ENCODE measurements around the gene TMPRSS9.

DNA sequence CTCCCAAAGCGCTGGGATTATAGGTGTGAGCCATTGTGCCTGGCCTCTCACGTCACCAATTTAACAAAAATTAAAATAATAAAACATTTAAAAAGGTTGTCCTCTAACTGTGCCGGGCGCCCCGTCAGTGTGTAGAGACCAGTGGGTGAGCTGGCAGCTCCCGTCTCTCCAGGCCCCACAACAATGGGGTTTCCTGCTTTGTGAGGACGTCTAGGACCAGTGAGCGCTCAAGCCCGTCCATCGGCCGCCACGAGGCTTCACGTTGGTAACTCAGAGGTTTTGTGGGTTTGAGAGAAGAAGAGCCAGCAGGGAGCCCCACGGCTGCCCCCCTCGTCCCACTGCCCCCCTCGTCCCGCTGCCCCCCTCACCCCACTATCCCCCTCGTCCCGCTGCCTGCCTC, 36.4 kb upstream of the TMPRSS9 start:
- TF ChIP-seq, protein P1, sequence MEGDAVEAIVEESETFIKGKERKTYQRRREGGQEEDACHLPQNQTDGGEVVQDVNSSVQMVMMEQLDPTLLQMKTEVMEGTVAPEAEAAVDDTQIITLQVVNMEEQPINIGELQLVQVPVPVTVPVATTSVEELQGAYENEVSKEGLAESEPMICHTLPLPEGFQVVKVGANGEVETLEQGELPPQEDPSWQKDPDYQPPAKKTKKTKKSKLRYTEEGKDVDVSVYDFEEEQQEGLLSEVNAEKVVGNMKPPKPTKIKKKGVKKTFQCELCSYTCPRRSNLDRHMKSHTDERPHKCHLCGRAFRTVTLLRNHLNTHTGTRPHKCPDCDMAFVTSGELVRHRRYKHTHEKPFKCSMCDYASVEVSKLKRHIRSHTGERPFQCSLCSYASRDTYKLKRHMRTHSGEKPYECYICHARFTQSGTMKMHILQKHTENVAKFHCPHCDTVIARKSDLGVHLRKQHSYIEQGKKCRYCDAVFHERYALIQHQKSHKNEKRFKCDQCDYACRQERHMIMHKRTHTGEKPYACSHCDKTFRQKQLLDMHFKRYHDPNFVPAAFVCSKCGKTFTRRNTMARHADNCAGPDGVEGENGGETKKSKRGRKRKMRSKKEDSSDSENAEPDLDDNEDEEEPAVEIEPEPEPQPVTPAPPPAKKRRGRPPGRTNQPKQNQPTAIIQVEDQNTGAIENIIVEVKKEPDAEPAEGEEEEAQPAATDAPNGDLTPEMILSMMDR (conservative IDR thresholded peaks at IDR 0.05; ENCODE audit: low read depth, low read length) = no peak
- TF ChIP-seq EZH2 (IDR thresholded peaks at IDR 0.05; ENCODE audit: low read length, unreplicated experiment) = no peak

All from PC-3 (cell line).